Transverse colon (tissue), 4 donors: Measurements from ENCODE around the gene CRADD.

Experiments used
- POLR2A ChIP-seq: fragments of 450-650 bp; IDR thresholded peaks from one replicate; pipeline ENCODE4 v1.6.1; 2016; ENCODE audit warnings: antibody characterized with exemption, mild to moderate bottlenecking, moderate library complexity
- POLR2AphosphoS5 ChIP-seq, 3 donors: sonication (generic); formaldehyde crosslinking; IDR thresholded peaks; one replicate each; pipeline ENCODE4 v1.6.1; 2016; ENCODE audit warnings: antibody characterized with exemption in 3 of 3
- TF ChIP-seq, protein P1 (sequence below), 5 experiments: fragments of 200-600 bp in 3 of 5; fragments of 450-650 bp in 2 of 5; sonication (generic) in 3 of 5; IDR thresholded peaks; 1 replicate in 2 of 5; 2 replicates in 3 of 5; pipeline ENCODE4 v1.5.1; 2016 to 2017; ENCODE audit warnings: antibody characterized with exemption in 5 of 5, inconsistent platforms in 3 of 5, mild to moderate bottlenecking in 2 of 5, moderate library complexity in 1 of 5

GRCh38 chr12:93667672-93668071 lies 9.5 kb upstream of the CRADD start:
- TF ChIP-seq POLR2A = no peak
- TF ChIP-seq, protein P1, sequence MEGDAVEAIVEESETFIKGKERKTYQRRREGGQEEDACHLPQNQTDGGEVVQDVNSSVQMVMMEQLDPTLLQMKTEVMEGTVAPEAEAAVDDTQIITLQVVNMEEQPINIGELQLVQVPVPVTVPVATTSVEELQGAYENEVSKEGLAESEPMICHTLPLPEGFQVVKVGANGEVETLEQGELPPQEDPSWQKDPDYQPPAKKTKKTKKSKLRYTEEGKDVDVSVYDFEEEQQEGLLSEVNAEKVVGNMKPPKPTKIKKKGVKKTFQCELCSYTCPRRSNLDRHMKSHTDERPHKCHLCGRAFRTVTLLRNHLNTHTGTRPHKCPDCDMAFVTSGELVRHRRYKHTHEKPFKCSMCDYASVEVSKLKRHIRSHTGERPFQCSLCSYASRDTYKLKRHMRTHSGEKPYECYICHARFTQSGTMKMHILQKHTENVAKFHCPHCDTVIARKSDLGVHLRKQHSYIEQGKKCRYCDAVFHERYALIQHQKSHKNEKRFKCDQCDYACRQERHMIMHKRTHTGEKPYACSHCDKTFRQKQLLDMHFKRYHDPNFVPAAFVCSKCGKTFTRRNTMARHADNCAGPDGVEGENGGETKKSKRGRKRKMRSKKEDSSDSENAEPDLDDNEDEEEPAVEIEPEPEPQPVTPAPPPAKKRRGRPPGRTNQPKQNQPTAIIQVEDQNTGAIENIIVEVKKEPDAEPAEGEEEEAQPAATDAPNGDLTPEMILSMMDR (IDR thresholded peaks at IDR 0.05) = no peak
- peak in 1 of 3 donors; percentile 15 for TF ChIP-seq POLR2AphosphoS5 (IDR thresholded peaks at IDR 0.05)
